ENCODE data around the gene SLC7A5.
"Not testable (repeated sequence)": the region's sequence is repeated elsewhere in the genome, so short reads cannot be mapped to it uniquely, and the experiment has no call there.

Gene SLC7A5

DNA sequence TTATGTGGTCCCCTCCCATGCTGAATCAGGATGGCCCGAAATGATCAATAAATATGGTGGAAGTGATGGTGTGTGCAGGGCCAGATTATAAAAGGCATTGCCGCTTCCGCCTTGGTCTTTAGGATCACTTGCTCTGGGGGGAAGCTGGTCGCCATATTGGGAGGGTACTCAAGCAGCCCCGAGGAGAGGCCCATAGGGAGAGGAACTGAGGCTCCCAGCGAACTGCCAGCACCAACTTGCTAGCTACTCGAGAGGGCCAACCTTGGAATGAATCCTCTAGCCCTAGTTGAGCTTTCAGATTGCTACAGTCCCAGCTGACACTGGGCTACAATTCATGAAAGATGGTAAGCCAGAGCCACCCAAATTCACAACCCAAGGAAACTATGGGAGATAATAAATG is 19.0 kb upstream of the SLC7A5 start:
- H3K9me3 ChIP-seq (ENCODE audit: control insufficient read depth in 5 of 5, low read length in 5 of 5); H3K4me1 ChIP-seq (ENCODE audit: control insufficient read depth in 5 of 5, insufficient read depth in 5 of 5, low read length in 5 of 5); H3K27me3 ChIP-seq (ENCODE audit: control insufficient read depth in 5 of 5, insufficient read depth in 4 of 5, low read length in 5 of 5); H3K9ac ChIP-seq (ENCODE audit: low read length in 5 of 5); H3K4me3 ChIP-seq (ENCODE audit: low read depth in 1 of 5, low read length in 5 of 5); H3K27ac ChIP-seq (ENCODE audit: low read depth, low read length); H3K36me3 ChIP-seq (ENCODE audit: control insufficient read depth in 5 of 5, insufficient read depth in 5 of 5, low read length in 5 of 5): not testable (repeated sequence)

DNA sequence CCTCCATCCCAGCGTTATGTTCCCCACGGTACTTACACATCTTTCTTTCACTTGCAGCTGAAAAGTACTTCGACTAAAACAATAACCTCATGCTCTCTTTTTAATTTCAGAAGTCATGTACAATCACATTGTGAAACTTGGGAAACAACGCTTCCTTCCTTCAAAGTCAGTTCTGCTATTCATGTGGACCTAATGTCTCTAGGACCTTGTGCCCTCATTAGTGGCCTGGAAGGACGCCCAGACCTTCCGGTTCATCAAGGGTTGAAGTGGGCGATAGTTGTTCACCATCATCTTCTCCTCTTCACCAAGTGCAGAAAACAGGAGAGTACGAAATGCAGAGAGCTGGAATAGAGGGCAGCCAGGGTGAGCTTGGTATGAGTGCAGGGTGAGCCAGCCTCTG is 18.6 kb upstream of the SLC7A5 start:
- H3K4me3 ChIP-seq (ENCODE audit: low read depth in 1 of 5, low read length in 5 of 5); H3K27me3 ChIP-seq (ENCODE audit: control insufficient read depth in 5 of 5, insufficient read depth in 4 of 5, low read length in 5 of 5); H3K9ac ChIP-seq (ENCODE audit: low read length in 5 of 5); H3K36me3 ChIP-seq (ENCODE audit: control insufficient read depth in 5 of 5, insufficient read depth in 5 of 5, low read length in 5 of 5); H3K27ac ChIP-seq (ENCODE audit: low read depth, low read length); H3K9me3 ChIP-seq (ENCODE audit: control insufficient read depth in 5 of 5, low read length in 5 of 5); H3K4me1 ChIP-seq (ENCODE audit: control insufficient read depth in 5 of 5, insufficient read depth in 5 of 5, low read length in 5 of 5): not testable (repeated sequence)

DNA sequence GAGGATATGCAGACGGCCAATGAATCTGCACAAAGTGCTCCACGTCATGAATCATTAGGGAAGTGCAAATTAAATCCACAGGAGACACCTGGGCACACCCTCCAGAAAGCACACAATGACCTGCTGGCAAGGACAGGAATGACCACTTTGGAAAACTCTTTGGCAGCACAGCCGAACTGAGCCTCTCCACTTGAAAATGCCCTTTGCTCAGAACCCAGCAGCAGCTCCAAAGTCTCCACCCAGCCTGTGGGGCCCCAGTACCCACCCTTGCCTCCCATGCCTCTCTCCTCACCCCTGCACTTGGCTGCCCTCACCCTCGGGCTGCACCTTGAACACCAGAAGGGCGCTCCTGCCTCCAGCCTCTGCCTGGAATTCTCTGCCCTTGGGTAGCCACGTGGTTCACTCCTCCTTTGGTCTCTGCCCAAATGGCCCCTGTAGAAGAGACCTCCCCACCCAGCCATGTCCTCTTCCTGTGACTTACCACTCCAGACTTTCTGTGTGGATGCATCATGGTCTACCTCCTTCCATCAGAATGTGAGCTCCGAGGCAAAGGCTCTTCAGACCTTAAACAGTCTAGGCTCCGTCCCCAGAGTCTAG is 16.2 kb upstream of the SLC7A5 start:
- H3K4me3 ChIP-seq (ENCODE audit: low read depth in 1 of 5, low read length in 5 of 5); H3K36me3 ChIP-seq (ENCODE audit: control insufficient read depth in 5 of 5, insufficient read depth in 5 of 5, low read length in 5 of 5); H3K9me3 ChIP-seq (ENCODE audit: control insufficient read depth in 5 of 5, low read length in 5 of 5); H3K4me1 ChIP-seq (ENCODE audit: control insufficient read depth in 5 of 5, insufficient read depth in 5 of 5, low read length in 5 of 5); H3K27ac ChIP-seq (ENCODE audit: low read depth, low read length); H3K9ac ChIP-seq (ENCODE audit: low read length in 5 of 5): not testable (repeated sequence)
- H3K27me3 ChIP-seq (ENCODE audit: control insufficient read depth in 5 of 5, insufficient read depth in 4 of 5, low read length in 5 of 5): peaks cover 3 to 16% (median 4%) of the 10 kb centered on the region in 5 donors

DNA sequence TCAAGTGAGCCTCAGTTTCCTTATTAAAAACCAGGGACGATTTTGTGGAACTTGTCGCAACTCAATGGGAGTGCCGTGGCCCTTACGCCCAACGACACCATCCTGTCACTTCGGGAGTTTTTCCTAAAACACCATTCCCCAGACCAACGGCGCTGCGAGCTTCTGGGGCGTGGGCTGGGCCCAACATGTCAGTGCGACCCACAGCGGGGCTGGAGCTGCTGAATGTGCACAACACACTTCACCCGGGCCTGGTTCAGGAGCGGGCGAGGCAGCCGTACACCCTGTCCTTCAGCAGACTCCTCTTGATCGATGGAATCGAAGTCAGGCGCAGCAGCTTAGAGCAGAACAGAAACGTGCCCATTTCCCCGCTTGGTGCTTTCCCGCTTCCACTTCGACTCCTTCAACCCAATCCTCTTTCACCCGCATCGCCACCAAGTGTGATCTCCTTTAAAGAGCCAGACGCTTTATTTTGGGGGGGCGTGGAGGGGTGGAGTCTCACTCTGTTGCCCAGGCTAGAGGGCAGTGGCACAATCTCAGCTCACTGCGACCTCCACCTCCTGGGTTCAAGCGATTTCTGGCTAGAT is 13.2 kb upstream of the SLC7A5 start:
- Histone ChIP-seq H3K4me1 (ENCODE audit: control insufficient read depth in 5 of 5, insufficient read depth in 5 of 5, low read length in 5 of 5) (peaks cover 0 to 1% (median 0%) of the 10 kb centered on the region in 5 donors), H3K9me3 (ENCODE audit: control insufficient read depth in 5 of 5, low read length in 5 of 5) (peaks cover 0 to 2% (median 0%) of the 10 kb centered on the region in 5 donors), H3K36me3 (ENCODE audit: control insufficient read depth in 5 of 5, insufficient read depth in 5 of 5, low read length in 5 of 5) (no peaks in the 10 kb centered on the region), H3K27ac (ENCODE audit: low read depth, low read length) (no peak overlapping the region), H3K9ac (ENCODE audit: low read length in 5 of 5) (no peak overlapping the region), H3K27me3 (ENCODE audit: control insufficient read depth in 5 of 5, insufficient read depth in 4 of 5, low read length in 5 of 5) (peaks cover 3 to 22% (median 13%) of the 10 kb centered on the region in 5 donors), H3K4me3 (ENCODE audit: low read depth in 1 of 5, low read length in 5 of 5) (no peak overlapping the region)

DNA sequence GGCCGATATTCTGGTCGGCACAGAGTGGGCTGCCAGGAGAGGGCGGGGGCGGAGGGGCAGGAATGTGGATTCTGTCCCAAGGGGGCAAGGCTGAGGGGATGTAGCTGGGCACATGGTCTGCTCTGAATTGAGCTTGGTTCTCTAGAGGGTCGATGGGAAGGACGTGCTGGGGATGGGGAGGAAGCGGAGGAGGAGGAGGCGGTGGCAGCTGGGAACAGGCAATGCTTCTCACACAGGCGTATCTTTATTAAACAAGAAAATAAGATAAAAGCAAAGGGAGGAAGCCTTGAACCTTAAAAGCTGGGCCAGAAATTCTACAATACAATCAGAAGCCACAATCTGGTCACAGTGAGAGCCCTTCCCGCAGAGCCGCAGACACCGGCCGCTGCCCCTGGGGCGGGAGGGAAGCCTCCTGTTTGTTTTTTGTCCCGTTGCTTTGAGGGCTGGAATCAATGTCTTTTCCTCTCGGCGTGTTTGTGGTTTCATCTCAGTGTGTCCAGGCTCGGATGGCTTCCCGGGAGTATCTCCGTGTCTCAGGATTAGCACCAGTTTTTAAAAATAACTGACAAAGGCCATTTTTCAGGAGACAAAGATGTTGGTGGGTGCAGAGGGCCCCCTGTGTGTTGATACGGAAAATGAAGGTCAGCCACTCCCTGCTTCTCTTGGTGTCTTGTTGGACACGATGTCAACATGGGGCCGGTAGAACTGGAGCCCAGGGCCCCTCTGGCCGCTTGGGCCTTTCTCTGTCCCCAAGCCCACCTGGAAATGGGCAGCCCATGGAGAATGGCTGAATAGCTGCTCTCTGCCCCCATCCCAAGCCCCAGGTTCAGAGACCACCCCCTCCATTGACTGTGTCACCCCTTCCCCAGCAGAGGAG is 12.3 kb upstream of the SLC7A5 start:
- peaks cover 3 to 24% (median 13%) of the 10 kb centered on the region in 5 donors for H3K27me3 ChIP-seq (ENCODE audit: control insufficient read depth in 5 of 5, insufficient read depth in 4 of 5, low read length in 5 of 5)

DNA sequence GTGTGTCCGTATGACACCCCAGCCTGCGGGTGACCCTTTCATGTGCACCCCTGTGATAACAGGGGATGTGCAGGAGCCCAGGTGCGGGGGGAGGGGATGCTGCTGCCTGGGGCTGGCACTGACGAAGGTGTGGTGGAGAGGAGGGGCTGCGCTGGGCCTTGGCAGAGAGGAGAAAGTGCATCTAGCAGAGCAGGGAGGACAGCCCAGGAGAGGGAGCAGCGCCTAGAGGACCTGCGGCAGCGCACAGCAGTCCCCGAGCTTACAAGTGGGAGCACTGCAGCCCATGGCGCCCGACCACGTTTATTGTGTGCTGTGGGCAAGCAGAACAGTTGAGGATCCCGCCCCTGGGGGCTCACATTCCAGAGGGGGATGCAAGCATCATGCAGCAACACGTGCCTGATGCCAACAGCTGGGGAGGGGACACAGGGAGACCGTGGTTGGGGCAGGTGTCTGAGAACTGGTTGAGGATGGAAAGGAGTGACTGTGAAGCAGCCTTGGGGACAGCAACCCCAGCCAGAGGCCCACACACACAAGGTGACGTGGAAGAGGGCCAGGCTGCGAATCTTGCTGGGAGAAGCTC is 10.9 kb upstream of the SLC7A5 start:
- H3K27me3 ChIP-seq (ENCODE audit: control insufficient read depth in 5 of 5, insufficient read depth in 4 of 5, low read length in 5 of 5): peaks cover 3 to 25% (median 18%) of the 10 kb centered on the region in 5 donors
- H3K36me3 ChIP-seq (ENCODE audit: control insufficient read depth in 5 of 5, insufficient read depth in 5 of 5, low read length in 5 of 5): no peaks in the 10 kb centered on the region
- H3K4me1 ChIP-seq (ENCODE audit: control insufficient read depth in 5 of 5, insufficient read depth in 5 of 5, low read length in 5 of 5): peaks cover 0 to 1% (median 0%) of the 10 kb centered on the region in 5 donors
- H3K9ac ChIP-seq (ENCODE audit: low read length in 5 of 5): no peak overlapping the region
- H3K4me3 ChIP-seq (ENCODE audit: low read depth in 1 of 5, low read length in 5 of 5): no peak overlapping the region
- H3K27ac ChIP-seq (ENCODE audit: low read depth, low read length): no peak overlapping the region
- H3K9me3 ChIP-seq (ENCODE audit: control insufficient read depth in 5 of 5, low read length in 5 of 5): peaks cover 0 to 2% (median 0%) of the 10 kb centered on the region in 5 donors

More for the DNA sequence above, 12.3 kb upstream of the SLC7A5 start:
- peaks cover 0 to 1% (median 0%) of the 10 kb centered on the region in 5 donors for H3K4me1 ChIP-seq (ENCODE audit: control insufficient read depth in 5 of 5, insufficient read depth in 5 of 5, low read length in 5 of 5)
- H3K27ac ChIP-seq (ENCODE audit: low read depth, low read length): no peak overlapping the region
- H3K9me3 ChIP-seq (ENCODE audit: control insufficient read depth in 5 of 5, low read length in 5 of 5): peaks cover 0 to 2% (median 0%) of the 10 kb centered on the region in 5 donors
- H3K4me3 ChIP-seq (ENCODE audit: low read depth in 1 of 5, low read length in 5 of 5): no peak overlapping the region
- H3K9ac ChIP-seq (ENCODE audit: low read length in 5 of 5): no peak overlapping the region
- no peaks in the 10 kb centered on the region for H3K36me3 ChIP-seq (ENCODE audit: control insufficient read depth in 5 of 5, insufficient read depth in 5 of 5, low read length in 5 of 5)

DNA sequence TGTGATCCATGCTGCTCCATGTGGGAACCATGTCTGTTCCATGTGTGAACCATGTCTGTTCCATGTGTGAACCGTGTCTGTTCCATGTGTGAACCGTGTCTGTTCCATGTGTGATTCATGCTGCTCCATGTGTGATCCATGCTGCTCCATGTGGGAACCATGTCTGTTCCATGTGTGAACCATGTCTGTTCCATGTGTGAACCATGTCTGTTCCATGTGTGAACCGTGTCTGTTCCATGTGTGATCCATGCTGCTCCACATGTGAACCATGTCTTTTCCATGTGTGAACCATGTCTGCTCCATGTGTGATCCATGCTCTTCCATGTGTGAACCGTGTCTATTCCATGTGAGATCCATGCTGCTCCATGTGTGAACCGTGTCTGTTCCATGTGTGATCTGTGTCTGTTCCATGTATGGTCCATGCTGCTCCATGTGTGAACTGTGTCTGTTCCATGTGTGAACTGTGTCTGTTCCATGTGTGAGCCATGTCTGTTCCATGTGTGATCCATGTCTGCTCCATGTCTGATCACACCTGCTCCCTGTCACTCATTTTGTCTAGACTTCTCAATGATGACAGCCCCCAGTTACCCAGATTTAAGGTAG is 10.2 kb upstream of the SLC7A5 start:
- H3K9ac ChIP-seq (ENCODE audit: low read length in 5 of 5); H3K4me3 ChIP-seq (ENCODE audit: low read depth in 1 of 5, low read length in 5 of 5); H3K4me1 ChIP-seq (ENCODE audit: control insufficient read depth in 5 of 5, insufficient read depth in 5 of 5, low read length in 5 of 5); H3K9me3 ChIP-seq (ENCODE audit: control insufficient read depth in 5 of 5, low read length in 5 of 5); H3K27ac ChIP-seq (ENCODE audit: low read depth, low read length); H3K36me3 ChIP-seq (ENCODE audit: control insufficient read depth in 5 of 5, insufficient read depth in 5 of 5, low read length in 5 of 5): not testable (repeated sequence)
- H3K27me3 ChIP-seq (ENCODE audit: control insufficient read depth in 5 of 5, insufficient read depth in 4 of 5, low read length in 5 of 5): peaks cover 3 to 31% (median 25%) of the 10 kb centered on the region in 5 donors

DNA sequence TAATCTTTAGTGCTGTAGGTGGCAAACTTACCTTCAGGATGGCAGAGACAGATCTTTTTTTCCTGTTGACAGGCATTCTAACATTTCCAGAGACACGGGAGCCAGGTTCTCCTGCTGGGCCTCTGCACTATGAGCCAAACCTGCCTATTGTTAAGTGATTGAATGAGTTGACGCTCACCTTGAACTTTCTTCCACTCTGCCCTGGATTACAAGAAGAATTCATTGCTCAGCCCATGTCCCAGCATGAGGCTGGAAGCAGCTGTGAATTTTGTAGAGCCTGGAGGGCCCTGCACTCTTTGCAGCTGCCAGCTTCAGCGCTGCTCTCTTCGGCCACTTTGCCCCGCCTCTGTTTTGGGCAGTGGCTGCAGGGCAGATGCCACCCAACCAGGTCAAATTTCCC is 9.4 kb upstream of the SLC7A5 start:
- no peak overlapping the region for H3K9ac ChIP-seq (ENCODE audit: low read length in 5 of 5)
- peaks cover 0 to 2% (median 0%) of the 10 kb centered on the region in 5 donors for H3K9me3 ChIP-seq (ENCODE audit: control insufficient read depth in 5 of 5, low read length in 5 of 5)
- H3K36me3 ChIP-seq (ENCODE audit: control insufficient read depth in 5 of 5, insufficient read depth in 5 of 5, low read length in 5 of 5): no peaks in the 10 kb centered on the region
- H3K4me1 ChIP-seq (ENCODE audit: control insufficient read depth in 5 of 5, insufficient read depth in 5 of 5, low read length in 5 of 5): peaks cover 0 to 1% (median 0%) of the 10 kb centered on the region in 5 donors
- no peak overlapping the region for H3K4me3 ChIP-seq (ENCODE audit: low read depth in 1 of 5, low read length in 5 of 5)
- H3K27me3 ChIP-seq (ENCODE audit: control insufficient read depth in 5 of 5, insufficient read depth in 4 of 5, low read length in 5 of 5): peaks cover 3 to 31% (median 26%) of the 10 kb centered on the region in 5 donors
- no peak overlapping the region for H3K27ac ChIP-seq (ENCODE audit: low read depth, low read length)

DNA sequence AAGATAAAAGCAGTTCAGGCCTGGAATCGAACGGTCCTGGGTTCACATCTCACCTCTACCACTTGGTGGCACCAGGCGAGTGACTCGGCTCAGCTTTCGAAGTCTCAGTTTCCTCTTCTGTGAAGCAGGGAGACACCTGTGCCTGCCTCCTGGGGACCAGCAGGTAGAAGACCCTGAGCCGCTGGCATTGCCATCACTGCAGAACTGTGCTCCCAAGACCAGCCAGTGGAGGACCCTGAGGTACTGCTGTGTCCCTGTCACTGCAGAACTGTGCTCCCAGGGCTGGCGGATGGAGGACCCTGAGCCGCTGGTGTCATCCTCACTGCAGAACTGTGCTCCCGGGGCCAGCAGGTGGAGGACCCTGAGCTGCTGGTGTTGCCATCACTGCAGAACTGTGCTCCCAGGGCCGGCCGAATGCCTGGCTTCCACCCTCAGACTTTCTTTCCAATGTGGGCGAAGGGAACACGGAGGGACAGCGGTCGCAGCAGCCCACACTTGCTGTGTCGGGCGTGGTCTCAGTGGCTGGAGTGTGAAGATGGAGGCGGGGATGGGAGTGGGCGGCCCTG is 8.7 kb upstream of the SLC7A5 start:
- no peaks in the 10 kb centered on the region for H3K36me3 ChIP-seq (ENCODE audit: control insufficient read depth in 5 of 5, insufficient read depth in 5 of 5, low read length in 5 of 5)
- H3K4me1 ChIP-seq (ENCODE audit: control insufficient read depth in 5 of 5, insufficient read depth in 5 of 5, low read length in 5 of 5): peaks cover 0 to 1% (median 0%) of the 10 kb centered on the region in 5 donors
- no peak overlapping the region for H3K27ac ChIP-seq (ENCODE audit: low read depth, low read length)
- H3K27me3 ChIP-seq (ENCODE audit: control insufficient read depth in 5 of 5, insufficient read depth in 4 of 5, low read length in 5 of 5): peaks cover 3 to 31% (median 24%) of the 10 kb centered on the region in 5 donors
- H3K4me3 ChIP-seq (ENCODE audit: low read depth in 1 of 5, low read length in 5 of 5): no peak overlapping the region
- peaks cover 0 to 2% (median 0%) of the 10 kb centered on the region in 5 donors for H3K9me3 ChIP-seq (ENCODE audit: control insufficient read depth in 5 of 5, low read length in 5 of 5)
- H3K9ac ChIP-seq (ENCODE audit: low read length in 5 of 5): no peak overlapping the region

Data from subcutaneous abdominal adipose tissue (tissue), 5 donors.